SU-DHL-6 (cell line): ENCODE results near the gene NDRG4.

Experiments used
- H2AFZ ChIP-seq: fragments of 200-600 bp; sonication (generic); 2 replicates; pipeline ENCODE4 v1.6.1; 2014; ENCODE audit warnings: low read depth, mild to moderate bottlenecking, moderate library complexity, mixed read lengths, antibody characterized with exemption, low read length; ENCODE audit not compliant: severe bottlenecking
- H3F3A ChIP-seq: fragments of 200-600 bp; shearing (Covaris generic); 2 replicates; pipeline ENCODE4 v1.6.0; 2016; ENCODE audit warnings: antibody characterized with exemption, mild to moderate bottlenecking; ENCODE audit not compliant: insufficient read depth
- H3K27ac ChIP-seq: fragments of 200-600 bp; sonication (generic); 2 replicates; pipeline ENCODE4 v1.5.1; 2016; ENCODE audit warnings: low read depth, mild to moderate bottlenecking, low read length, moderate library complexity, mixed read lengths
- H3K27me3 ChIP-seq: fragments of 200-600 bp; sonication (generic), shearing (Covaris generic); 2 replicates; pipeline ENCODE4 v1.6.0; 2014; ENCODE audit warnings: mild to moderate bottlenecking, low read length
- H3K36me3 ChIP-seq: fragments of 200-600 bp; sonication (generic); 2 replicates; pipeline ENCODE4 v1.6.1; 2014; ENCODE audit warnings: mild to moderate bottlenecking, low read length, mixed read lengths
- H3K4me2 ChIP-seq: fragments of 300-600, 200-600 bp; shearing (Covaris generic), sonication (generic); 2 replicates; pipeline ENCODE4 v1.6.0; 2014; ENCODE audit warnings: low read length, low read depth, mild to moderate bottlenecking; ENCODE audit not compliant: poor library complexity, severe bottlenecking
- H3K4me3 ChIP-seq: fragments of 200-600 bp; sonication (generic); 2 replicates; pipeline ENCODE4 v1.5.1; 2014; ENCODE audit warnings: antibody characterized with exemption, low read length, mild to moderate bottlenecking, mixed read lengths; ENCODE audit not compliant: insufficient read depth, poor library complexity, severe bottlenecking
- H3K79me2 ChIP-seq: fragments of 200-600 bp; sonication (generic); 2 replicates; pipeline ENCODE4 v1.6.1; 2014; ENCODE audit warnings: mild to moderate bottlenecking, low read length, moderate library complexity; ENCODE audit not compliant: insufficient read depth
- H3K9ac ChIP-seq: fragments of 200-600 bp; sonication (generic); 2 replicates; pipeline ENCODE4 v1.7.0; 2014; ENCODE audit warnings: mild to moderate bottlenecking, low read length
- H3K9me2 ChIP-seq: fragments of 200-600 bp; sonication (generic); replicated peaks from 2 replicates; pipeline ENCODE4 v1.6.1; 2014; ENCODE audit warnings: low read length; ENCODE audit not compliant: insufficient read depth
- H3K9me3 ChIP-seq: fragments of 200-600 bp; sonication (generic); 2 replicates; pipeline ENCODE4 v1.6.1; 2014; ENCODE audit warnings: low read length, mixed read lengths; ENCODE audit not compliant: insufficient read depth
- H4K20me1 ChIP-seq: fragments of 200-600 bp; sonication (generic); 2 replicates; pipeline ENCODE4 v1.6.1; 2014; ENCODE audit warnings: low read depth, mild to moderate bottlenecking, antibody characterized with exemption, low read length, moderate library complexity, mixed read lengths
- CTCF ChIP-seq: fragments of 200-600 bp; sonication (generic); IDR thresholded peaks from one replicate; pipeline ENCODE4 v1.5.1; 2017; ENCODE audit warnings: antibody characterized with exemption, mild to moderate bottlenecking, low read length, moderate library complexity; ENCODE audit not compliant: insufficient read depth, poor library complexity, severe bottlenecking
- EZH2phosphoT487 ChIP-seq: fragments of 200-600 bp; sonication (generic), shearing (Covaris generic); conservative IDR thresholded peaks from 2 replicates; pipeline ENCODE4 v1.6.1; 2018; ENCODE audit warnings: mild to moderate bottlenecking, antibody characterized with exemption, low read length, moderate library complexity, mixed read lengths

NDRG4 gene

GRCh38 chr16:58535100-58535499 is 35.2 kb downstream of the NDRG4 start:
- H3K9me3 ChIP-seq: no peaks in the 10 kb centered on the region
- no peak overlapping the region for H3K4me2 ChIP-seq
- H3K79me2 ChIP-seq: no peaks in the 10 kb centered on the region; the same call in 1 of the 2 replicates
- no peak overlapping the region for H3K27ac ChIP-seq
- no peaks in the 10 kb centered on the region for H4K20me1 ChIP-seq
- peaks cover 79% of the 10 kb centered on the region for H3K36me3 ChIP-seq
- H3K9me2 ChIP-seq: no peaks in the 10 kb centered on the region
- no peak overlapping the region for H3K4me3 ChIP-seq
- peaks cover 17% of the 10 kb centered on the region; the same call in 1 of the 2 replicates for H3F3A ChIP-seq
- H2AFZ ChIP-seq: no peak overlapping the region
- no peaks in the 10 kb centered on the region for H3K27me3 ChIP-seq
- TF ChIP-seq CTCF: no peak
- no peak for TF ChIP-seq EZH2phosphoT487
- H3K9ac ChIP-seq: no peak overlapping the region

- H3K79me2 ChIP-seq: no peaks in the 10 kb centered on the region; the same call in 1 of the 2 replicates
- no peak for TF ChIP-seq EZH2phosphoT487
- TF ChIP-seq CTCF: no peak
- H3K36me3 ChIP-seq: peaks cover 77% of the 10 kb centered on the region
- no peaks in the 10 kb centered on the region for H3K9me2 ChIP-seq
- H2AFZ ChIP-seq: no peak overlapping the region
- no peak overlapping the region for H3K9ac ChIP-seq
- H3K4me3 ChIP-seq: no peak overlapping the region
- H3K27ac ChIP-seq: no peak overlapping the region
- H3K9me3 ChIP-seq: no peaks in the 10 kb centered on the region
- peaks cover 20% of the 10 kb centered on the region; the same call in 1 of the 2 replicates for H3F3A ChIP-seq
- no peaks in the 10 kb centered on the region for H3K27me3 ChIP-seq
- H3K4me2 ChIP-seq: no peak overlapping the region
- H4K20me1 ChIP-seq: no peaks in the 10 kb centered on the region
These were observed 36.3 kb downstream of the NDRG4 start for GRCh38 chr16:58536278-58536677.

GRCh38 chr16:58537124-58537906 is 37.4 kb downstream of the NDRG4 start:
- Histone ChIP-seq H3K27me3 (no peaks in the 10 kb centered on the region), H2AFZ (no peak overlapping the region), H3F3A (peaks cover 20% of the 10 kb centered on the region; the same call in 1 of the 2 replicates), H3K9ac (no peak overlapping the region), H3K27ac (no peak overlapping the region), H3K79me2 (no peaks in the 10 kb centered on the region; the same call in 1 of the 2 replicates), H3K4me2 (no peak overlapping the region), H4K20me1 (no peaks in the 10 kb centered on the region), H3K9me3 (no peaks in the 10 kb centered on the region), H3K4me3 (no peak overlapping the region), H3K9me2 (no peaks in the 10 kb centered on the region), H3K36me3 (peaks cover 76% of the 10 kb centered on the region)
- TF ChIP-seq CTCF (no peak), EZH2phosphoT487 (no peak)
